A549 treated with dexamethasone at 1 μM for 4 hours (cell line): ENCODE measurements around the gene TRAF2. TPM values are rescaled to one million over a fixed set of nuclear protein-coding genes. Genes with fewer than 3 reads are reported as not detected.

Experiments used
- total RNA-seq: library from RNA; stranded (reverse); fragments of 200-300 nt; extraction: Qiagen RNA extraction; gene quantifications from 5 replicates; pipeline ENCODE4 v1.2.3, GENCODE V29; 2022

Gene TRAF2, protein sequence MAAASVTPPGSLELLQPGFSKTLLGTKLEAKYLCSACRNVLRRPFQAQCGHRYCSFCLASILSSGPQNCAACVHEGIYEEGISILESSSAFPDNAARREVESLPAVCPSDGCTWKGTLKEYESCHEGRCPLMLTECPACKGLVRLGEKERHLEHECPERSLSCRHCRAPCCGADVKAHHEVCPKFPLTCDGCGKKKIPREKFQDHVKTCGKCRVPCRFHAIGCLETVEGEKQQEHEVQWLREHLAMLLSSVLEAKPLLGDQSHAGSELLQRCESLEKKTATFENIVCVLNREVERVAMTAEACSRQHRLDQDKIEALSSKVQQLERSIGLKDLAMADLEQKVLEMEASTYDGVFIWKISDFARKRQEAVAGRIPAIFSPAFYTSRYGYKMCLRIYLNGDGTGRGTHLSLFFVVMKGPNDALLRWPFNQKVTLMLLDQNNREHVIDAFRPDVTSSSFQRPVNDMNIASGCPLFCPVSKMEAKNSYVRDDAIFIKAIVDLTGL
- 34.2 to 59.3 TPM (median 51.5 TPM) in 5 replicates for total RNA-seq

DNA sequence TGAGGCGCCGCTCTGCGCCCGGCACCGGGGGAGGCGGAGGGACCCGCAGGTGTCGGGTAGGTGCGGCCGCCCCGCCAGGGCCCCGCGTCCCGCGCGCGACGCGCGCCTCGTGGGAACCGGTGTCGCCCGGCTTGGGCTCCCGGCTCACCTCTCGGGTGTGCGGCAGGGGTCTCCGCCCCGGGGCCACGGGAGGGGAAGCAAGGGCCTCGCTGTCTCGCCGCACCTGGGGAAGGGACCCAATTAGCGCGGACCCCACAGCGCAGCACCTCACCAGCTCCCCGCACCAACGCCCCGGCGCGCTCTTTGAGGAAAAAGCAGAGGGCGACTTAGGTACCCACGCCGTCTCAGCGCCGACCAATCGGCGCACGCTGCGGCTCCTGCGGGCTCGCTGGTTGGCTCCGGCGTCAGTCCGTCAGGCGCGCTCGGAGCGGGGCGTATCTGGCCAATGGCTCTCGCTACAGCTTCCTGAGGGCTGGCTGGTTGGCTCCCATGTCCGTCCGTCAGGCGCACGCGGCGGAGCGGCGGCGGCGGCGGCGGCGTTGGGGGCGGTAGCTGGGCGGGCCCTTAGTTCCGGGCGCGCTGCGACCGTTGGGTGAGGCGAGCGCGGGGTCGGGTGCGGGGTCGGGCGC, at the start of gene TRAF2:
Gene TRAF2 (plus strand): TSS at position 567 of the 629 bp plus-strand sequence. CDS start 12,225 bp downstream, outside the sequence.

DNA sequence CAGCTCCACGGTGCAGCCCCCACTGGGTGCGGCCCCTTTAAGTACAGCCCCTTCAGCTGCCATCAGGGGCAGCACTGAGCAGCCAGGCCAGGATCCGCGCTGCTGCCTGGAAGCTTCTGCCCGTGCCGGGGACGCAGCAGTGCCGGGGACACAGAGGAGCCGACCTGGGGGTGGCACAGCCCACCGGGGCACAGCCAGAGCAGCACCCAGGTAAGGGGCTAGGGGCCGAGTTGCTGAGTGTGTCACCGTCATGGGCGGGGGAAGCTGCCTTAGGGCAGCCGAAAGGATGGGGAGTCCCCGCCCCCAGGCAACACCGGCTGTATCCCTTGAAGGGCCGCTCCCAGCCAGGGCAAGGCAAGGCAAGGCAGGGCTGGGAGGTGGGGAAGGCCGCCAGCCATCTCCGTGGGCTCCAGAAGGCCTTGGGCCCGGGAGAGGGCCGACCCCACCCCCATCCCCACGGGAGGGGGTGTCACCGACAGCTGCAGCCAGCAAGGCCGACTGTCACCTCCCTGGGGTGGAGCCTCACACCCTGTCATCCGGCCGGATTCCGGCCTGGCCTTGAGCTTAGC, 43.9 kb upstream of the TRAF2 start, which contains the start of gene AJM1:
Gene AJM1 (plus strand): TSS at position 99 of the 569 bp plus-strand sequence. CDS start 1,937 bp downstream, outside the sequence.

DNA sequence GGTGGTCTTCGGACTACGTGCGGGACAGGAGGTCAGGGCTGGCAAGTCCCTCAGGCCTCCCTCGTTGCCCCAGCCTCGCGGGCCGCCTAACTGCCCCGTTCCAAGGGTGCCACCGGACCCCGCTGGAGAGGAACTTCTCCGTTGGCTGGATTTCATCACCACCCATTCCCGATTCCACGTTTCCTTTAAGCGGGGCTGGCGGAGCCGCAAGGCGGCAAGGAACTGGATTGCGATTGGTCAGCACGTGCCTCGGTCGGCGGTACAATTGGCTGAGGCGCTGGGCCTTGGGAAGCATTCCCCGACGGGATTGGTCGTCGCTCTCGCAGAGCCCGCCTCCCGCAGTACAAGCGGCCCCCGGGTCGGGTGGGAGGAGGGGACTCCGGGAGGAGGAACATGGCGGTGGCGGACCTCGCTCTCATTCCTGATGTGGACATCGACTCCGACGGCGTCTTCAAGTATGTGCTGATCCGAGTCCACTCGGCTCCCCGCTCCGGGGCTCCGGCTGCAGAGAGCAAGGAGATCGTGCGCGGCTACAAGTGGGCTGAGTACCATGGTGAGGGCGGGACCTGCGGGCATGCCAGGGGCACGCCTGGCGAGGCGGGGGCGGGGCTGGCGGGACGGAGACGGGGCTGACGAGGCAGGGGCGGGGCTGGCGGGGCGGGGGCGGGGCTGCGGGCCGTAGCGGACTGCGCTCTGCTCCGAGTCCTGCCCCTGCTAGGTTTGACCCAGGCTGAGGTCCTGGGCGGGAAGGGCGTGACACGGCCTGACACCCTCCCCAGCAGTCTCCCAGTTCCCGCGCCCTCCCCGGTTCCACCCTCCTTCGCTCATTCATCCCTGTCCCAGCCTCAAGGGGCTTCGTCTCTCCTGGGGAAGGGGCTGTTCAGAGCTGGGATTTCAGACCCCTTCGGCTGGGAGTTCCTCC, 37.0 kb upstream of the TRAF2 start, which contains the start of gene PHPT1:
Gene PHPT1 (plus strand): TSS at position 372 of the 922 bp plus-strand sequence. CDS start 22 bp downstream, at position 394.

DNA sequence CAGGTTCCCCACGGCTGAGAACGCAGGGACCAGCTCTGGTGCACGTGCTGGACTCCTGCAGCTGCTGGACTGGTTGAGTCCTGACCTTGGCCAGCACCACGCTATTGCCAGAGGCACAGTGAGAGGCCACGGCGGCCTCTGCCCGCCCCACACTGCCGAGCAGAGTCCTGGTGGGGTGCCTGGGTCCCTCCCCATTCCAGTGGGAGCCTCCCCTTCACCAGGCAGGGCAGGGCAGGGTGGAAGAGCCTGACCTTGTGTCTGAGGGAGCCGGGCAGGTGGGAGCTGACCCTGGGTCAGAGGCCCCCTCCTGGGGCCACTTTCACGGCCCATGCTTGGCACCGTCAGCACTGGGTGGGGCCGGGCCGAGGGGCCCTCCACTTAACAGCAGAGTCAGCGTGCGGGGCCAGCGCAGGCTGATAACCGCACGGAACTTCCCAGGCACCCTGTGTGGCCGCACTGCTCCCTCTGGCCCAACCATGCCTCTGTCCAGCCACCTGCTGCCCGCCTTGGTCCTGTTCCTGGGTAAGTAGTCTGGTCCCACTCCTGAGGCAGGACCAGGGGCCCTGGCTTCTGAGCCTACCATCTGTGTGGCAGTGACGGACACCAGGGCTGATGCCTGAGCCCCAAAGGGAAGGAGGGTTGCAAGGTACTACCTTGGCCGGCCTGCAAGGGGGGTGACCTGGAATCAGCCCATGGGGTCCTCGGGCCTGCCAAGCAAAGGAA, 34.2 kb upstream of the TRAF2 start, which contains the start of gene MAMDC4:
Gene MAMDC4 (plus strand): TSS at position 406 of the 723 bp plus-strand sequence. CDS start 71 bp downstream, at position 477.

DNA sequence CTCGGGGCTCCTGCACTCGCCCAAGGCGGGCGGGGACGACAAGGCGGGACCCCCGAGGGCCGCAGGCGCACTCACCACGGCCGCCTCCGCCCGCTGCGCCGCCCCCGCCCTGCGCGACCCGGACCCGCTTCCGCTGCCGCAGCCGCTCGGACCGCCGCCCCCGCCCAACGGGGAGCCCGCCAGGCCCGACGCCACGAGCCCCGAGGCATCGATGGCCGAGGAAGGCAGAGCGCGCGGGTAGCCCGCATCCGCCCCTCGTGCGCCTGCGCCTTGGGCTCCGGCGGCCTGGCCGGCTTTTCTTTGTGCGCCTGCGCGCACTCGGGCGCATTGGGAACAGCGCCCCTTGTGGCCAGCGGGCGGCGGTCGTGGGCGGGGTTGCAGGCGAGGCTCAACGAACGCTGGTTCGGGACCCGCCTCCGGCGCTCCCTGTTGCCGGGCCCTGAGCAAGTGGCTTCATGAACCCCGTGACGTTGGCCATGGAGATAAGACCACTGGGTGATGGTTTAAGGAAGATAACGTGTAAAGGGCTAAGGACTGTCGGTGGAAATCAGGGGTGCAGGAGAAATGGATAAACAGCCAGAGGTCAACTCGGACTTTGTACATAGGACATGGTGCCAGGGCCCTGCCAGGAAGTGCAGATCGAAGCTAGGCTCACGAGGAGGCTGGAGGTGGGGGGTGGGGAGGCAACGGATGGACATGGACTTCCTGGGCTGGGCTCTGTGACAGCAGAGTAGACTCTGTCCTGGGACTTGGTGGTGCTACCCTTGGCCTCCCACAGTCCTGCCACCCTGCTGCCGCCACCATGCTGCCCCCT, 58.4 kb downstream of the TRAF2 start, which contains the start of the genes C8G and FBXW5:
Gene C8G (plus strand): TSS at position 725 of the 814 bp plus-strand sequence. CDS start 78 bp downstream, at position 803.
Gene FBXW5 (minus strand): TSS at position 220 of the 814 bp plus-strand sequence. CDS start 655 bp downstream, outside the sequence.

DNA sequence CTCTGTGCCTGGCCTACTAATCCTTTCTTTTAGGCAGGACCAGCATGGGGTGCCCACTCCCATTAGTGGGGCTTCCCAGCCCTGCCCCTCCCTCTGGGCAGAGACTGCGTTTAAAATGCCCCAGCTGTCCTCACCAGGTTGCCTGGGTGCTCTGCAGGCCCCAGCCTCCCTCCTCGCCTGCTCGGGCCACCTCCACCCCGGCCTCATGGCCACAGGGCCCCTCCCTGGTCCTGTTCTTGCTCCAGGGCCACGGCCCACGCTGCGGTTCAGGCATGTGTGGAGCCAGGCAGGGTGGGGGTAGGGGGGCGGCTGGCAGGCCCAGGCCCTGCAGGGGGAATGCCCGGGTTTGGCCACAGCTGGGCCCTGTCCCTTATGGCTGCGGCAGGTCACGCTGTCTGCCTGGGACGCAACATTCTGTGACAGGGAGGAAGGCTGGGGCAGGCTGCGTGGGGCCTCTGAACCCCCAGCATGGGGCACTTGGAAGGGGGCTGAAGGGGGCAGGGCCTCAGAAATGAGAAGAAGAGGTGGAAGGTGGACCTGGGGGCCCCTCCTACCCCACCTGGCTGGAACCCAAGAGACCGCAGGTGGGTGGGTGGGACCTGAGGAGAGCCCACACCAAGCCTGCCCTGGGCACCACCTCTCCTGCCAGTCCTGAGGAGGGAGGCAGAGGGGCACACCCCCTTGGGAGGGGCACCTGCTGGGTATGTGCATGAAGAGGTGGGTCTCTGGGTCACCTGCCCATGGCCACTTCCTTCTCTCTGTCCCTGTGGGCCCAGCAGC, 65.4 kb downstream of the TRAF2 start, which contains the start of gene LCN12:
Gene LCN12 (plus strand): TSS at position 733 of the 780 bp plus-strand sequence. CDS start 55 bp downstream, outside the sequence.

Other genes starting within 250 kb of the TRAF2 start
- 35.0 to 54.9 TPM (median 51.5 TPM) in 5 replicates for gene EGFL7, start 223.6 kb upstream of the TRAF2 start, total RNA-seq
- gene AGPAT2, start 199.1 kb upstream of the TRAF2 start, total RNA-seq = 63.7 to 100 TPM (median 98.4 TPM) in 5 replicates
- gene DIPK1B, start 173.9 kb upstream of the TRAF2 start, total RNA-seq = 6.2 to 8.5 TPM (median 7.3 TPM) in 5 replicates
- gene LCN10, start 143.6 kb upstream of the TRAF2 start, total RNA-seq = 0.04 TPM in 1 of 5 replicates, not detected in the others
- not detected in 5 replicates for gene LCN6, start 138.0 kb upstream of the TRAF2 start, total RNA-seq
- not detected in 5 replicates for gene LCN8, start 128.3 kb upstream of the TRAF2 start, total RNA-seq
- 0.09 TPM in 2 of 5 replicates, not detected in the others for gene LCN15, start 122.0 kb upstream of the TRAF2 start, total RNA-seq
- gene TMEM141, start 95.2 kb upstream of the TRAF2 start, total RNA-seq = 62.2 to 73.5 TPM (median 69.2 TPM) in 5 replicates
- 0.11 to 0.43 TPM (median 0.27 TPM) in 5 replicates for gene CCDC183, start 90.2 kb upstream of the TRAF2 start, total RNA-seq
- 58.8 to 88.7 TPM (median 79.5 TPM) in 5 replicates for gene RABL6, start 78.6 kb upstream of the TRAF2 start, total RNA-seq
- 3.2 to 4.8 TPM (median 4.3 TPM) in 5 replicates for gene AJM1, start 44.0 kb upstream of the TRAF2 start, total RNA-seq
- gene PHPT1, start 37.1 kb upstream of the TRAF2 start, total RNA-seq = 263 to 301 TPM (median 279 TPM) in 5 replicates
- 1.3 to 4.3 TPM (median 3.4 TPM) in 5 replicates for gene MAMDC4, start 34.2 kb upstream of the TRAF2 start, total RNA-seq
- 486 to 542 TPM (median 487 TPM) in 5 replicates for gene EDF1, start 20.2 kb upstream of the TRAF2 start, total RNA-seq
- gene FBXW5, start 58.2 kb downstream of the TRAF2 start, total RNA-seq = 57.0 to 103 TPM (median 97.7 TPM) in 5 replicates
- gene C8G, start 58.7 kb downstream of the TRAF2 start, total RNA-seq = 0.42 to 1.4 TPM (median 1.0 TPM) in 5 replicates
- gene LCN12, start 65.8 kb downstream of the TRAF2 start, total RNA-seq = 0.48 to 1.6 TPM (median 1.3 TPM) in 5 replicates
- 0.28 to 1.4 TPM (median 0.77 TPM) in 5 replicates for gene PTGDS, start 91.0 kb downstream of the TRAF2 start, total RNA-seq
- gene LCNL1, start 96.5 kb downstream of the TRAF2 start, total RNA-seq = 0.03 to 0.31 TPM (median 0.18 TPM) in 5 replicates
- 43.1 to 70.9 TPM (median 62.8 TPM) in 5 replicates for gene PAXX, start 105.9 kb downstream of the TRAF2 start, total RNA-seq
- gene CLIC3, start 110.1 kb downstream of the TRAF2 start, total RNA-seq = 3.3 to 6.7 TPM (median 5.0 TPM) in 5 replicates
- gene ABCA2, start 141.7 kb downstream of the TRAF2 start, total RNA-seq = 12.4 to 27.7 TPM (median 24.8 TPM) in 5 replicates
- 0.04 to 0.10 TPM (median 0.05 TPM) in 4 of 5 replicates, not detected in the other for gene FUT7, start 145.6 kb downstream of the TRAF2 start, total RNA-seq
- 34.4 to 84.3 TPM (median 78.9 TPM) in 5 replicates for gene NPDC1, start 159.7 kb downstream of the TRAF2 start, total RNA-seq
- gene ENTPD2, start 167.5 kb downstream of the TRAF2 start, total RNA-seq = 3.1 to 6.4 TPM (median 5.4 TPM) in 5 replicates
- gene SAPCD2, start 184.0 kb downstream of the TRAF2 start, total RNA-seq = 13.4 to 23.9 TPM (median 21.4 TPM) in 5 replicates
- gene UAP1L1, start 191.0 kb downstream of the TRAF2 start, total RNA-seq = 8.1 to 15.8 TPM (median 11.1 TPM) in 5 replicates
- gene MAN1B1, start 200.5 kb downstream of the TRAF2 start, total RNA-seq = 36.8 to 53.3 TPM (median 51.6 TPM) in 5 replicates
- 67.5 to 115 TPM (median 108 TPM) in 5 replicates for gene DPP7, start 228.2 kb downstream of the TRAF2 start, total RNA-seq